H1 (cell line): ENCODE results near the gene GSTT2. TPM values are rescaled to one million over a fixed set of nuclear protein-coding genes. Genes with fewer than 3 reads are reported as not detected.
A peak's percentile ranks its signal among the peaks of the same experiment; 100 is the strongest.
"Not testable (repeated sequence)": the region's sequence is repeated elsewhere in the genome, so short reads cannot be mapped to it uniquely, and the experiment has no call there.

Experiments used
- CTCF ChIA-PET: fragments of 300-600 bp; sonication (Branson Sonifier 250); formaldehyde crosslinking; loops from one replicate; lab custom pipeline; 2021; ENCODE audit not compliant: partially characterized antibody; lab: Charles Lee
- POLR2A ChIA-PET: fragments of 300-600 bp; sonication (Branson Sonifier 250); formaldehyde crosslinking; loops from one replicate; lab custom pipeline; 2021; ENCODE audit warnings: inconsistent platforms; ENCODE audit not compliant: partially characterized antibody; lab: Charles Lee
- DNase-seq, 2 experiments: peaks; one replicate each; pipeline versions ENCODE4 v3.0.0 to v3.0.0-alpha.2; 2010 to 2022; ENCODE audit warnings: low spot score in 2 of 2, low read depth in 1 of 2, mixed read lengths in 1 of 2
- FAIRE-seq: peaks from 2 replicates; lab custom pipeline; 2011; peaks lifted over from hg19 to GRCh38; lab: Jason Lieb, UNC
- H2AFZ ChIP-seq: 2 replicates; pipeline ENCODE4 v1.8.1; 2012; ENCODE audit warnings: low read length, inconsistent platforms
- H2AK5ac ChIP-seq: 2 replicates; pipeline ENCODE4 v1.6.1; 2013; ENCODE audit warnings: low read depth, low read length
- H2BK120ac ChIP-seq: replicated peaks from 2 replicates; pipeline ENCODE3; 2013; ENCODE audit warnings: low read depth, low read length, inconsistent platforms
- H2BK12ac ChIP-seq: 2 replicates; pipeline ENCODE4 v1.6.1; 2013; ENCODE audit warnings: low read depth, low read length
- H2BK15ac ChIP-seq: 2 replicates; pipeline ENCODE4 v1.6.1; 2013; ENCODE audit warnings: low read length
- H2BK20ac ChIP-seq: 2 replicates; pipeline ENCODE4 v1.6.1; 2013; ENCODE audit warnings: low read length
- H2BK5ac ChIP-seq: 2 replicates; pipeline ENCODE4 v1.6.1; 2013; ENCODE audit warnings: low read depth, low read length
- H3K14ac ChIP-seq: 2 replicates; pipeline ENCODE4 v1.6.1; 2013; ENCODE audit warnings: inconsistent platforms; ENCODE audit not compliant: insufficient read length
- H3K18ac ChIP-seq: 2 replicates; pipeline ENCODE4 v1.6.1; 2013; ENCODE audit warnings: low read length; ENCODE audit errors: extremely low read depth
- H3K23ac ChIP-seq: 2 replicates; pipeline ENCODE4 v1.6.1; 2013; ENCODE audit warnings: inconsistent platforms; ENCODE audit not compliant: insufficient read length
- H3K23me2 ChIP-seq: 2 replicates; pipeline ENCODE4 v1.6.1; 2013; ENCODE audit warnings: low read depth, low read length
- H3K27ac ChIP-seq: 2 replicates; pipeline ENCODE4 v1.6.1; 2011; ENCODE audit warnings: low read depth, low read length, inconsistent platforms
- H3K27me3 ChIP-seq, 4 experiments: replicated peaks in 1 of 4; 1 replicate in 1 of 4; 2 replicates in 3 of 4; pipeline versions ENCODE4 v1.6.1 to v1.8.1; 2011 to 2013; ENCODE audit warnings: low read length in 3 of 4, mild to moderate bottlenecking in 3 of 4, inconsistent platforms in 2 of 4, mixed read lengths in 2 of 4, moderate library complexity in 1 of 4; ENCODE audit not compliant: control insufficient read depth in 3 of 4, insufficient read depth in 3 of 4; ENCODE audit errors: extremely low read depth in 1 of 4
- H3K36me3 ChIP-seq, 4 experiments: 2 replicates each; pipeline versions ENCODE4 v1.6.1 to v1.8.1; 2011 to 2013; ENCODE audit warnings: mild to moderate bottlenecking in 4 of 4, low read length in 3 of 4, moderate library complexity in 2 of 4, control low read depth in 1 of 4, inconsistent platforms in 1 of 4; ENCODE audit not compliant: insufficient read depth in 4 of 4, control insufficient read depth in 2 of 4
- H3K4ac ChIP-seq: replicated peaks from 2 replicates; pipeline ENCODE3; 2013; ENCODE audit warnings: low read length, low read depth, mixed read lengths, inconsistent platforms; ENCODE audit not compliant: insufficient read length
- H3K4me1 ChIP-seq, 4 experiments: replicated peaks in 1 of 4; 1 replicate in 1 of 4; 2 replicates in 3 of 4; pipeline versions ENCODE4 v1.6.1 to v1.8.1; 2011 to 2013; ENCODE audit warnings: low read length in 3 of 4, inconsistent platforms in 2 of 4, mixed read lengths in 1 of 4; ENCODE audit not compliant: insufficient read depth in 4 of 4, control insufficient read depth in 3 of 4
- H3K4me2 ChIP-seq, 2 experiments: 2 replicates each; pipeline versions ENCODE4 v1.6.1 to v1.8.1; 2011 to 2013; ENCODE audit warnings: low read depth in 2 of 2, low read length in 2 of 2, control low read depth in 1 of 2, inconsistent platforms in 1 of 2, mild to moderate bottlenecking in 1 of 2; ENCODE audit not compliant: insufficient read depth in 1 of 2
- H3K4me3 ChIP-seq, 4 experiments: fragments of 200-600, 300-600 bp in 1 of 4; sonication (generic), shearing (Covaris generic), sonication (Bioruptor Twin) in 1 of 4; 2 replicates each; pipeline versions ENCODE4 v1.5.1 to v1.8.1; 2011 to 2016; ENCODE audit warnings: low read length in 4 of 4, low read depth in 3 of 4, control low read depth in 2 of 4, inconsistent platforms in 2 of 4, mild to moderate bottlenecking in 2 of 4, mixed read lengths in 1 of 4, moderate library complexity in 1 of 4; ENCODE audit not compliant: insufficient read depth in 2 of 4; ENCODE audit errors: extremely low read depth in 1 of 4
- H3K56ac ChIP-seq: replicated peaks from 2 replicates; pipeline ENCODE3; 2013; ENCODE audit warnings: low read depth, mild to moderate bottlenecking, mixed read lengths, low read length, inconsistent platforms; ENCODE audit not compliant: insufficient read length
- H3K79me1 ChIP-seq: 2 replicates; pipeline ENCODE4 v1.6.1; 2013; ENCODE audit warnings: low read depth, low read length, control low read depth
- H3K79me2 ChIP-seq, 2 experiments: 2 replicates each; pipeline versions ENCODE4 v1.6.1 to v1.8.1; 2012 to 2013; ENCODE audit warnings: low read length in 2 of 2, mild to moderate bottlenecking in 2 of 2, inconsistent platforms in 1 of 2; ENCODE audit not compliant: insufficient read depth in 2 of 2, control insufficient read depth in 1 of 2
- H3K9ac ChIP-seq, 4 experiments: replicated peaks in 1 of 4; 1 replicate in 1 of 4; 2 replicates in 3 of 4; pipeline versions ENCODE4 v1.6.1 to v1.8.1; 2011 to 2013; ENCODE audit warnings: low read depth in 3 of 4, low read length in 3 of 4, control low read depth in 2 of 4, mild to moderate bottlenecking in 2 of 4, moderate library complexity in 2 of 4, inconsistent platforms in 1 of 4; ENCODE audit errors: extremely low read depth in 1 of 4
- H3K9me3 ChIP-seq, 2 experiments: 2 replicates each; pipeline versions ENCODE4 v1.6.1 to v1.8.1; 2012 to 2013; ENCODE audit warnings: mild to moderate bottlenecking in 2 of 2, moderate library complexity in 2 of 2, control low read depth in 1 of 2, inconsistent platforms in 1 of 2, low read depth in 1 of 2, low read length in 1 of 2, mixed read lengths in 1 of 2; ENCODE audit not compliant: insufficient read depth in 2 of 2
- H4K20me1 ChIP-seq, 2 experiments: replicated peaks in 1 of 2; 2 replicates each; pipeline versions ENCODE3 to v1.8.1; 2011 to 2013; ENCODE audit warnings: inconsistent platforms in 2 of 2, low read length in 2 of 2, mild to moderate bottlenecking in 1 of 2; ENCODE audit not compliant: insufficient read depth in 2 of 2, control insufficient read depth in 1 of 2
- H4K5ac ChIP-seq: 2 replicates; pipeline ENCODE4 v1.6.1; 2013; ENCODE audit warnings: low read length, low read depth, mixed read lengths, inconsistent platforms; ENCODE audit not compliant: insufficient read length
- H4K8ac ChIP-seq: 2 replicates; pipeline ENCODE4 v1.8.0; 2013; ENCODE audit warnings: mild to moderate bottlenecking, moderate library complexity, low read length, inconsistent platforms; ENCODE audit not compliant: insufficient read depth; ENCODE audit errors: extremely low read depth
- H4K91ac ChIP-seq: replicated peaks from 2 replicates; pipeline ENCODE3; 2013; ENCODE audit warnings: low read length, mixed read lengths, inconsistent platforms; ENCODE audit not compliant: insufficient read length
- CTCF ChIP-seq, 3 experiments: IDR thresholded peaks; 1 replicate in 2 of 3; 2 replicates in 1 of 3; pipeline versions ENCODE4 v1.5.1 to v1.6.1; 2011; ENCODE audit warnings: low read length in 3 of 3, mild to moderate bottlenecking in 3 of 3, inconsistent platforms in 2 of 3, low read depth in 1 of 3, moderate library complexity in 1 of 3; ENCODE audit not compliant: insufficient read depth in 1 of 3; ENCODE audit errors: control extremely low read depth in 1 of 3
- WGBS, 2 experiments: shearing (Covaris generic) in 1 of 2; methylation state at CpG; one replicate each; pipeline versions ENCODE4 v1.1.6 to v1.1.7; 2013 to 2015; ENCODE audit warnings: low lambda C conversion rate in 2 of 2, mixed read lengths in 2 of 2, inconsistent platforms in 1 of 2, low coverage in 1 of 2, missing lambda C conversion rate in 1 of 2; ENCODE audit not compliant: insufficient replicate concordance in 2 of 2, insufficient coverage in 1 of 2, insufficient read length in 1 of 2; ENCODE audit errors: extremely low coverage in 1 of 2, missing lambda C conversion rate in 1 of 2; 5-methylcytosine and 5-hydroxymethylcytosine counted together
- polyA plus RNA-seq, 7 experiments: library from polyadenylated mRNA; depleted of rRNA in 3 of 7; stranded (reverse) in 5 of 7; unstranded in 2 of 7; fragments of >200 nt in 5 of 7; fragments of 200-250 nt in 2 of 7; gene quantifications; 1 replicate in 5 of 7; 2 replicates in 1 of 7; 4 replicates in 1 of 7; pipeline versions ENCODE4 v1.2.1 to v1.2.3, GENCODE V29; 2011 to 2013; ENCODE audit warnings: missing spikeins in 2 of 7, mixed read lengths in 2 of 7
- total RNA-seq: library from RNA; stranded (reverse); fragmentation: NEBNext Ultra II Directional; extraction: Animal tissue kit (Norgen Biotek cat#: 25700); gene quantifications from 2 replicates; pipeline ENCODE4 v1.2.1, GENCODE V29; 2021

Gene GSTT2
- total and polyA plus RNA-seq, 2 of the 8 experiments (the other 6 are each of a cell fraction or from before 2014, with no cell fraction given) = 1.1 to 1.5 TPM

GRCh38 chr22:23952794-23953405 lies 27.0 kb upstream of the GSTT2 start:
- DNase-seq, CTCF ChIA-PET: not testable (repeated sequence)

More at GRCh38 chr22:23952794-23953405, 27.0 kb upstream of the GSTT2 start:
- H3K23ac ChIP-seq, H3K79me2 ChIP-seq, H3K4me3 ChIP-seq, H3K14ac ChIP-seq, H3K9me3 ChIP-seq, H4K91ac ChIP-seq, H3K27ac ChIP-seq, H3K27me3 ChIP-seq, FAIRE-seq, H2BK120ac ChIP-seq, H3K4me2 ChIP-seq, POLR2A ChIA-PET, H3K23me2 ChIP-seq, H3K9ac ChIP-seq, H3K4ac ChIP-seq, H4K20me1 ChIP-seq, H3K79me1 ChIP-seq, H3K56ac ChIP-seq, H3K36me3 ChIP-seq, H2AFZ ChIP-seq, H4K8ac ChIP-seq: not testable (repeated sequence)
- Histone ChIP-seq H2AK5ac (0 out of 2 replicates have a peak overlapping the region, but pooled peaks have one; percentile 65), H2BK5ac (peak overlapping the region; percentile 60; the same call in 1 of the 2 replicates), H3K18ac (peak overlapping the region; percentile 13; the same call in 1 of the 2 replicates), H3K4me1 (peaks cover 3 to 10% (median 6%) of the 10 kb centered on the region in 4 experiments), H2BK15ac (0 out of 2 replicates have a peak overlapping the region, but pooled peaks have one; percentile 53), H4K5ac (peak overlapping the region; percentile 15), H2BK12ac (peak overlapping the region; percentile 92; the same call in 1 of the 2 replicates), H2BK20ac (peak overlapping the region; percentile 61; the same call in 1 of the 2 replicates)
- 70% methylated on average over 11 of the region's 11 CpGs; no CpG with 5 or more reads in 1 of the 2 experiments for WGBS, 2 experiments
- peak in 1 of 3 experiments; percentile 10; a peak in 1 of 4 replicates for TF ChIP-seq CTCF (IDR thresholded peaks at IDR 0.05; ENCODE audit: control extremely low read depth in 1 of 3, insufficient read depth in 1 of 3, low read depth in 1 of 3, low read length in 3 of 3)
